Karpas-422 (cell line): ENCODE results near the gene RNPS1. TPM values are rescaled to one million over a fixed set of nuclear protein-coding genes. Genes with fewer than 3 reads are reported as not detected.

Experiments used
- DNase-seq: peaks from one replicate; pipeline ENCODE4 v3.0.0-alpha.2; 2015
- H2AFZ ChIP-seq: fragments of 200-600 bp; sonication (generic); 2 replicates; pipeline ENCODE4 v1.6.1; 2014; ENCODE audit warnings: antibody characterized with exemption, low read length, mixed read lengths
- H3K27ac ChIP-seq: fragments of 200-600 bp; sonication (generic); 2 replicates; pipeline ENCODE4 v1.5.1; 2014; ENCODE audit warnings: mild to moderate bottlenecking, low read length, moderate library complexity
- H3K27me3 ChIP-seq: fragments of 200-600 bp; sonication (generic); 2 replicates; pipeline ENCODE4 v1.6.1; 2014; ENCODE audit warnings: low read length, mixed read lengths
- H3K36me3 ChIP-seq: fragments of 200-600 bp; sonication (generic); 2 replicates; pipeline ENCODE4 v1.6.1; 2014; ENCODE audit warnings: low read length, mixed read lengths; ENCODE audit not compliant: insufficient read depth
- H3K4me1 ChIP-seq: fragments of 200-600 bp; sonication (generic); 2 replicates; pipeline ENCODE4 v1.6.1; 2014; ENCODE audit warnings: mild to moderate bottlenecking, low read length, mixed read lengths
- H3K4me2 ChIP-seq: fragments of 200-600 bp; sonication (generic); 2 replicates; pipeline ENCODE4 v1.6.1; 2014; ENCODE audit warnings: low read length, low read depth, mild to moderate bottlenecking; ENCODE audit not compliant: poor library complexity, severe bottlenecking
- H3K4me3 ChIP-seq: fragments of 200-600 bp; sonication (generic); 2 replicates; pipeline ENCODE4 v1.5.1; 2014; ENCODE audit warnings: mild to moderate bottlenecking, antibody characterized with exemption, low read length, mixed read lengths
- H3K79me2 ChIP-seq: fragments of 200-600 bp; sonication (generic); 2 replicates; pipeline ENCODE4 v1.6.1; 2014; ENCODE audit warnings: mild to moderate bottlenecking, low read length, mixed read lengths
- H3K9ac ChIP-seq: fragments of 200-600 bp; sonication (generic); 2 replicates; pipeline ENCODE4 v1.6.0; 2014; ENCODE audit warnings: low read length
- H3K9me2 ChIP-seq: fragments of 200-600 bp; sonication (generic), shearing (Covaris generic); replicated peaks from 2 replicates; pipeline ENCODE4 v1.6.0; 2014; ENCODE audit warnings: mild to moderate bottlenecking, low read length, moderate library complexity; ENCODE audit not compliant: insufficient read depth
- H3K9me3 ChIP-seq: fragments of 300-700, 200-600 bp; sonication (generic); 2 replicates; pipeline ENCODE4 v1.6.1; 2014; ENCODE audit warnings: low read length, mixed read lengths
- H4K20me1 ChIP-seq: fragments of 200-600 bp; sonication (generic); 2 replicates; pipeline ENCODE4 v1.6.1; 2014; ENCODE audit warnings: mild to moderate bottlenecking, antibody characterized with exemption, low read length, low read depth; ENCODE audit not compliant: insufficient read depth
- total RNA-seq: library from RNA; depleted of rRNA; stranded (reverse); fragments of >200 nt; shearing (Covaris generic); gene quantifications from 2 replicates; pipeline ENCODE4 v1.2.3, GENCODE V29; 2014; ENCODE audit warnings: low replicate concordance

Gene RNPS1
- total RNA-seq, 1 experiment from 2014 or later = 125 TPM

DNA sequence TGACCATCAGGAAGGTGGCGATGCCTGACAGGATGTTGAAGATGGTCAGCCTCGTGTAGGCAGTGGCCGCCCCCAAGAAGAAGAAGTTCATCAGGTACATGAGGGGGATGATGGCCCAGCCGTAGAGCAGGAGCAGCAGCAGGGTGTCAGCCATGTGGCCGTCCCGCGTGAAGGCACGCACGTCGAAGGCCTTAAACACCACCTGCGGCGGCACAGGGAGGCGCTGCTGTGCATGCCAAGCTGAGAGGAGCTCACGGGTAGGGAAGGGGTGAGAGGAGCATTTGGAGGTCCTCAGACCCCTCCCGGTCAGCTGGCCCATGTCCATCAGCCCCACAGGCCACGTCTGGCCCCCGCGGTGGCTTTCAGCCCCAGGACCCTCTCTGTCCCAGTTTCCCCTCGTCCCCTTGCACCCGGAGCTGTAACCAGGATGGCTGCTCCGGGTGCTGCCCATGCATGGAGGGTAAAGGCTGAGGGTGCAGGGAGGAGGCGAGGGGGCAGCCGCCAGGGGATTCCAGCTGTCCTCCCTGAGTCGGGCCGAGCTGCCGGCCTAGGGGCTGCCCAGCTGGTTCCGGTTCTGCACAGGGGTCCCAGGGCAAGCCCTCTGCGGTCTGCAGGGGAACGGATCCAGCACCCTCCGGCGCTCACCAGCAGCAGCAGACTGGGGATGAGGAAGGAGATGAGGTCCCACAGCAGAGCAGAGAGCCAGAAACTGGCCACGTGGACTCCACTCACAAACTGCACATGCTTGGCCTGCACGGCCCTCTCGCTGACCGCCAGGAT, 17.1 kb upstream of the RNPS1 start:
- no peak overlapping the region for H3K9ac ChIP-seq
- no peaks in the 10 kb centered on the region for H3K27me3 ChIP-seq
- no peak overlapping the region for H2AFZ ChIP-seq
- DNase-seq = no peak
- no peak overlapping the region for H3K27ac ChIP-seq
- no peak overlapping the region for H3K4me3 ChIP-seq
- no peaks in the 10 kb centered on the region for H3K9me3 ChIP-seq
- no peaks in the 10 kb centered on the region for H3K79me2 ChIP-seq
- no peaks in the 10 kb centered on the region for H3K4me1 ChIP-seq
- no peaks in the 10 kb centered on the region for H3K36me3 ChIP-seq
- no peaks in the 10 kb centered on the region for H3K9me2 ChIP-seq
- no peak overlapping the region for H3K4me2 ChIP-seq
- H4K20me1 ChIP-seq = no peaks in the 10 kb centered on the region

DNA sequence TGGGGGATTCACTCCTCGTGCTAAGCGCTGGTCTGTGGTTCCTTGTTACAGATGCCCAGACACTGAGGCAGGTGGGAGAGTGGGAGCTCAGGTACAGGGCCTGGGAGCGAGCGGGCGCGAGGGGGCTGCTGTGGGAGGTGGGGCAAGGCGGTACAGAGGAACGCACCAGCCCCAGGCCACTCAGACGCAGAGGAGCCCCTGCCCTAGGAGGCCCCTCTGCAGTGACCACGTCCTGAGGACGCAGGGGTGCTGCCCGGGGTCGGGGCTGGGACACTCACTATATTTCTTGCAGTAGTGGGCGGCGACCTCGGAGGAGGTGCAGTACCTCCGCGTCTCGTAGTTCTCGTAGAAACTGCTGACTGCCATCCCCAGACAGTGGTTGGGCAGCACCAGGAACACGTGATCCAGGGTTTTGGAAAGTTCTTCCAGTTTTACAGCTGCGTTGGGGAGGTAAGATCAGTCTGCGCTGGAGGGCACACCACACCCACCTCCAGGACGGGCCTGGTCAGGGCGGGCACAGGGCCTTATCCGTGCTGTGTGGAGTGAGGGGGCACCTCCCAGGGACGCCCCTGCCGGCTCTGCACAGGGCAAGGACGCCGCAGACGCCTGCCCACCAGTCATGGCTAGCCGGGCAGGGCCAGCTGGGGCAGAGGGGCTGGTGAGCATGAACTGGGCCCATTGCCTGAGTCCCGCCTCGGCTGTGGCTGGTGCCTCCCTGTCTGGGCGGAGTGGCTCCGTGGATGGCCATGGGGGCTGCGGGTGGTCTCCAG, 16.3 kb upstream of the RNPS1 start:
- Histone ChIP-seq H3K4me1 (no peaks in the 10 kb centered on the region), H3K9me2 (no peaks in the 10 kb centered on the region), H3K27ac (no peak overlapping the region), H4K20me1 (no peaks in the 10 kb centered on the region), H3K9ac (no peak overlapping the region), H3K9me3 (no peaks in the 10 kb centered on the region), H3K4me2 (no peak overlapping the region), H3K27me3 (no peaks in the 10 kb centered on the region), H3K4me3 (no peak overlapping the region), H2AFZ (no peak overlapping the region), H3K36me3 (no peaks in the 10 kb centered on the region), H3K79me2 (no peaks in the 10 kb centered on the region)
- DNase-seq = no peak

DNA sequence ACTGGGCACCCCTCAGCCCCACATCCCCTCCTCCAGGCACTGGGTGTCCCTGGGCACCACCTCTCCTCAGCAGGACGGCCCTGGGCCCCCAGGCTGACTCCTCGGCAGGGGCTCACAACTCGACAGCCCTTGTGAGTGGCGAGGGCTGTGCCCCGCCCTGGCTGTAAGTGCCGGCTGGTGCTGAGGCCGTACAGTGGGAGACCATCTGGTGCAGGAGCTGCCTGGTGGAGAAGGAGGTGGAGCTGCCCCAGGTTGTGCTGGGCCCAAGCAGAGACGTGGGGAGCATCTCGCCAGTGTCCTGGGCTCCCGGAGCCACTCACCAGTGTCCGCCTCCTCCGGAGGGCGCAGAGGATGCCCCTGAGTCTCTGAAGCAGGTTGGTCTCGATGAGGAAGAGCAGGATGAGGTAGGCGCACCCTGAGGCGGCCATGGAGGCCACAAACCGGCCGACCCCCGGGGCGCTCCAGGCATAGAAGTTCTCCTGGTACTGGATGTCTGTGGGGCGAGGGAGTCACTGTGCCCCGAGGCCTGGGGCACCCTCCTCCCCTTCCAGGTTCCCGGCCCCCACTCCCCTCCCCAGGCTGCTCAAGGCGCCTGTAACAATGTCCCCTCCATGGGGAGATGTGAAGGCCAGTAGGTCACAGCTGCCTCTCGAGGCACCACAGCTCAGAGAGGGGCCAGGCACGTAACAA, 15.1 kb upstream of the RNPS1 start:
- no peak for DNase-seq
- Histone ChIP-seq H3K27ac (no peak overlapping the region), H2AFZ (no peak overlapping the region)

DNA sequence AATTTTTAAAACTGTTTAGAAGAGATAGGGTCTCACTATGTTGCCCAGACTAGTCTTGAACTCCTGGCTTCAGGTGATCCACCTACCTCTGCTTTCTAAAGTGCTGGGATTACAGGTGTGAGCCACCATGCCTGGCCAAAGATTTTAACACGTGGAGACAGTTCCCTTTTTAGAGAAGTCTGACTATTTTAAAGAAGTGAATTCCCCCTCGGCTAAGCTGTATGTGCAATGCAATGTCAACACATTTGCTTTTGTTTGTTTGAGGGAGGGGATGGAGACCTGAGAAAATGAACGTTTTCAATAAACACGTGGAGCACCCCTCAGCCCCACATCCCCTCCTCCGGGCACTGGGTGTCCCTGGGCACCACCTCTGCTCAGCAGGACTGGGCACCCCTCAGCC, 14.3 kb upstream of the RNPS1 start:
- no peaks in the 10 kb centered on the region for H3K9me3 ChIP-seq
- no peak for DNase-seq
- H4K20me1 ChIP-seq = no peaks in the 10 kb centered on the region

More for the DNA sequence above, 15.1 kb upstream of the RNPS1 start:
- no peaks in the 10 kb centered on the region for H3K9me2 ChIP-seq
- no peaks in the 10 kb centered on the region for H3K36me3 ChIP-seq
- no peaks in the 10 kb centered on the region for H4K20me1 ChIP-seq
- H3K4me1 ChIP-seq = no peaks in the 10 kb centered on the region
- H3K79me2 ChIP-seq = no peaks in the 10 kb centered on the region
- H3K9me3 ChIP-seq = no peaks in the 10 kb centered on the region
- H3K4me3 ChIP-seq = no peak overlapping the region
- H3K9ac ChIP-seq = no peak overlapping the region
- H3K27me3 ChIP-seq = no peaks in the 10 kb centered on the region
- no peak overlapping the region for H3K4me2 ChIP-seq

DNA sequence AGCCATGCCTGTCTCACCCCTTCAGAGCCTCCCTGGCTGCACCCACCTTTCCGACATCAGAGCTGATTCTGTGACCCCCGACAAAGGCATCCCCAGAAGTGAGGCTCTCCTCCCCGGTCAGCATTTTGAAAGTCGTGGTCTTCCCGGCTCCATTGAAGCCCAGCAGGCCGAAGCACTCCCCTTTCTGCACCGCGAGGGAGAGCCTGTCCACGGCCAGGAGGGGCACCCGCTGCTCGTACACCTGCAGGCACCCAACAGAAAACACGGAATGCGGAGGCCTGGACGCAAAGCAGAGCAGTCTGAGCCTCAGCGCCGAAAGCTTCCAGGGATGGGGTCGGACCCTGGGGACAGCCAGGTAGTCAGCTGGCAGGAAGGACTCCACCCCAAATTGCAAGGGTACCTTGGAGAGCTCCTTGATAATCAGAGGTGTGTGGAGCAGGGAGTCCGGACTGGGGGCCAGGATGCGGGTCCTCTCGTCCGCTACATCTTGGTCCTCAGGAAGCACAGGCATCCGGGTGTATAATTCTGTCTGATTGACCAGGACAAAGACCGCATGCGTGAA, 13.1 kb upstream of the RNPS1 start:
- Histone ChIP-seq H3K4me3 (no peak overlapping the region), H3K79me2 (no peaks in the 10 kb centered on the region), H3K4me1 (no peaks in the 10 kb centered on the region), H4K20me1 (no peaks in the 10 kb centered on the region), H2AFZ (no peak overlapping the region), H3K36me3 (no peaks in the 10 kb centered on the region), H3K4me2 (no peak overlapping the region), H3K27me3 (no peaks in the 10 kb centered on the region), H3K9me3 (no peaks in the 10 kb centered on the region), H3K9ac (no peak overlapping the region), H3K27ac (no peak overlapping the region), H3K9me2 (no peaks in the 10 kb centered on the region)
- no peak for DNase-seq

More for the DNA sequence above, 14.3 kb upstream of the RNPS1 start:
- no peak overlapping the region for H3K4me3 ChIP-seq
- no peak overlapping the region for H3K9ac ChIP-seq
- no peak overlapping the region for H3K27ac ChIP-seq
- no peaks in the 10 kb centered on the region for H3K27me3 ChIP-seq
- no peaks in the 10 kb centered on the region for H3K36me3 ChIP-seq
- H2AFZ ChIP-seq = no peak overlapping the region
- no peaks in the 10 kb centered on the region for H3K4me1 ChIP-seq
- H3K9me2 ChIP-seq = no peaks in the 10 kb centered on the region
- no peak overlapping the region for H3K4me2 ChIP-seq
- no peaks in the 10 kb centered on the region for H3K79me2 ChIP-seq

DNA sequence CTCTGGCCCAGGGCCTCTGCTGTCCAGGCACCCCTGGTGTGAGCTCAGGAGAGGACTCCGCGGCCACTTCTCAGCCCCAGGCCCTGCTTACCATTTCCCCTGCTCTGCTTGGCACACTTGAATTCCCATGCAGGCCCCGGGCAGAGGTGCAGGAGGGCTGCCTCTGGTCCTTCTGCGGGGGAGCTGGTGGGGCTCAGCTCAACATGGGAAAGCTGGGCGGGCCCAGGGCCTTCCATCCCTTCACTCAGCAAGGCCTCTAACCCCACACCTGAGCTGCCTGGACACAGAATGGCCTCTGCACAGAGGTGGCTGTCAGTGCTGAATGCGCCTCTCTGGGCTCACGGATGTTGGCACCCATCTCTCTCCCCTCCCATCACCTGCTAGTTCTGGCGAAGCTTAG, 12.5 kb upstream of the RNPS1 start:
- no peaks in the 10 kb centered on the region for H3K4me1 ChIP-seq
- H3K9me2 ChIP-seq = no peaks in the 10 kb centered on the region
- no peak overlapping the region for H3K9ac ChIP-seq
- no peak overlapping the region for H2AFZ ChIP-seq
- DNase-seq = no peak
- H3K9me3 ChIP-seq = no peaks in the 10 kb centered on the region
- H3K36me3 ChIP-seq = no peaks in the 10 kb centered on the region
- H4K20me1 ChIP-seq = no peaks in the 10 kb centered on the region
- H3K79me2 ChIP-seq = no peaks in the 10 kb centered on the region
- H3K4me2 ChIP-seq = no peak overlapping the region
- H3K4me3 ChIP-seq = no peak overlapping the region
- no peak overlapping the region for H3K27ac ChIP-seq
- no peaks in the 10 kb centered on the region for H3K27me3 ChIP-seq

DNA sequence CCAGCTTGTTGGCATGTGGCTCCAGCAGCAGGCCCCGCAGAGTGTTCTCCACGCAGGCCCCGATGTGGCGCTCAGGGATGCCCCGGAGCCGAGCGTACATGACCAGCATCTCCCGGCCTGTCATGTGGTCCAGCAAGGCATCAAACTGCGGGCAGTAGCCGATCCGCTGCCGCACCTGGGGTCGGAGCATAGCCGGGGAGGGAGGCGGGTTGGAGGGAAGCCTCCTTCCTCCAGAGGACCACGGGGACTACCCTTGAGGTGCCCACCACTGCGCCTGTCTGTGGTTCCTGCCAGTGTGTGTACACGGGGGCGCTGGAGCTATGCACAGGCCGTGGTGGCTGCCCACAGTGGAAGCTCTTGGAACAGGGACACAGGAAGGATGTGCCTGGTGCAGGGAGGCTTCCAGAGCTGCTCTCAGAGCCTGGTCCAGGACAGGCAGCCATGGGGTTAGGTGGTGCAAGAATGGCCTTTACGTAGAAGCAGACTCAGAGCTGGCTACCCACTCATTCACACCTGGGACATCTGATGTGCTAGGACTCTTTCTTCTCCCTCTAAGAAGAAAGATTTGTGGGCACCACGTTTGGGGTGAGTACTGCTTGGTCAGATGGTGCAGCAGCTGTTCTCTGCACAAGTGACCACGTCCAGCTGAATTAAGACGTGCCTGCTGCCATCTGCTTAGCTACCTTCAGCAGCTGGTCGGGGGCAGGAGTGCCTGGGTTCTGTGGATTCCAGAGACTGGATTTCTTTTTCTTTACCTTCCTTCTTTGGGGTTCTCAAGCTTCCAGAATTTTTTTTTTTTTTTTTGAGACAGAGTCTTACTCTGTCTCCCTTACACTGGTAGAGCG, 11.3 kb upstream of the RNPS1 start:
- Histone ChIP-seq H3K27ac (no peak overlapping the region), H3K9me3 (no peaks in the 10 kb centered on the region), H3K4me3 (no peak overlapping the region), H3K79me2 (no peaks in the 10 kb centered on the region), H3K9me2 (no peaks in the 10 kb centered on the region), H4K20me1 (no peaks in the 10 kb centered on the region), H3K9ac (no peak overlapping the region), H3K4me2 (no peak overlapping the region), H3K36me3 (no peaks in the 10 kb centered on the region), H3K4me1 (no peaks in the 10 kb centered on the region), H3K27me3 (no peaks in the 10 kb centered on the region), H2AFZ (no peak overlapping the region)
- DNase-seq = no peak
